Amygdala (tissue), 56 donors: Measurements from ENCODE around the gene DRD4.
"Not testable (repeated sequence)": the region's sequence is repeated elsewhere in the genome, so short reads cannot be mapped to it uniquely, and the experiment has no call there.

Source experiments
- DNase-seq, 56 donors: peaks; one replicate each; lab custom pipeline; 2025; lab: John Stamatoyannopoulos, UW

DRD4 gene

GRCh38 chr11:640021-640706 lies 3.1 kb downstream of the DRD4 start:
- no peak for DNase-seq

DNA sequence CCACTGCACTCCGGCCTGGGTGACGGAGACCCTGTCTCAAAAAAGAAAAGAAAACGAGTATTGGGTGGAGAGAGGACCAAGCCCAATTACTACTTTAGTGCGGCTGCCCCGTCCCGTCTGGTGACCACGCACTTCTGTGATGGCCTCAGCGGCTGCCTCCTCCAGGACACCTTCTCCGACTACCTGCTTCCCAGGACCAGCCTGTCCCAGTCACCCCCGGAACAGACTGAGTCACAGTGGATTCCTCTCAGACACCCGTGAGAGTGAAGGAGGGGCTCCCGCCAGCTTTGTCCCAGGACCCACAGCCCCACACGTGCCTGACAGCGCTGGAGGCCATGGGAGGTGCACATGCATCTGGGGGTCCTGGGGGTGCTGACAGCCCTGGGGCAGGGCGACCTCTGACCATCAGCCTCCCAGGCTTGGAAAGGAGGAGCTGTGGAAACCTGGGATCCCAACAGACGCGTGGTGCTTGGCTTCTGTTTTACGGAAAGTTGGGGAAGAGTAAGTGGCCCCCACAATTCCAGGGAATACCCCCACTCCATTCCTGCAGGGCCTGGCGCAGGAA lies 4.8 kb downstream of the DRD4 start:
- DNase-seq = no peak

DNA sequence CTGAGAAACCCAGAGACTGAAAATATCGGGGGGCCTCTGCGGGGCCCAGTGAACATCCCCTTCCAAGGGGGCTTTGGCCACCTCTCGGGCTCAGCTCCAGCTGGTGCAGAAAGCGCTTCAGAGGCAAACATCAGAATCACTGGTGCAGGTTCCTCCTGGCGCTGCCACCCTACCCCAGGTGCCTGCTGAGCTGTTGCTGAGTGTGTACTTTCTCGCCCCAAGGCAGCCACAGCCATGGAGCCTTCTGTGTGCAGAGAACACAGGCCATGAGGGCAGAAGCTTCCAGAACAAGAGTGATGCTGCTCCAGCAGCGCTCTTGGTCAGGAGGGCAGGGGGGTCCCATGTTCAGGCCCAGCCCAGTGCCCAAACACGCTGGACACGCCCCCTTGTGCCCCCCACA lies 6.3 kb downstream of the DRD4 start:
- no peak for DNase-seq

- no peak for DNase-seq
Observed at GRCh38 chr11:643849-644738, 7.0 kb downstream of the DRD4 start.

DNA sequence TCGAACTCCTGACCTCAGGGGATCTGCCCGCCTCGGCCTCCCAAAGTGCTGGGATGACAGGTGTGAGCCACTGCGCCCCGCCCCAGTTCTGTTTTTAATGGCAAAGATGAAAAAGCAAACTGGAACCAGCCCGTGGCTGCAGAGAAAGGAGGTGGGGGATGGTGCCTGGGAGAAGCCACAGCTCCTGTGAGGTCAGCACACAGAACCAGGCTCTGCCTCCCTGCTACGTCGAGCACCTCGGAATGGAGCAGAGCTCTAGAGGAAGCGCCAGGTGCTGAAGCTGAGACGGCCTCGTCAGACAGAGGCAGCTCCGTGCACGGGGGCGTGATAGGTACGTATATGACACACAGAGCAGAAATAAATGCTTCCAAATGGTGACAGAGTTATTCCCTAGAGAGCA lies 8.5 kb downstream of the DRD4 start:
- no peak for DNase-seq

DNA sequence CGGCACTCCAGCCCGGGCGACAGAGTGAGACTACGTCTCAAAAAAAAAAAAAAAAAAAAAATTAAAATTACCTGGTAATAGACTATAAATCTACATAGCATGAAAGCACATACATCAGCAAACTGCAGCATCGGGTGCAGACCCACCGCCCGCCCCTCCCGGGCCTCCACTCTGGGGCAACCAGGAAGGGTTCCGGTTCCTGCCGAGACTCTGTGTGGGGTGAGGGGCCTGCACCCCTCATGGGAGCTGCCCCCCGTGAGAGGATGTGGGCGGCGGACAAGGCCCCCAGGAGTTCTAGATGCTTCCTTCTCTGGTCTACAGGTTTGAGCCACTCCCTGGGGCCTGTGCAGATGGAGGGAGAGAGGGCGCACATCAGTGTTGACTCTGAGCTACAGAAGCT lies 9.1 kb downstream of the DRD4 start:
- DNase-seq = no peak

DNA sequence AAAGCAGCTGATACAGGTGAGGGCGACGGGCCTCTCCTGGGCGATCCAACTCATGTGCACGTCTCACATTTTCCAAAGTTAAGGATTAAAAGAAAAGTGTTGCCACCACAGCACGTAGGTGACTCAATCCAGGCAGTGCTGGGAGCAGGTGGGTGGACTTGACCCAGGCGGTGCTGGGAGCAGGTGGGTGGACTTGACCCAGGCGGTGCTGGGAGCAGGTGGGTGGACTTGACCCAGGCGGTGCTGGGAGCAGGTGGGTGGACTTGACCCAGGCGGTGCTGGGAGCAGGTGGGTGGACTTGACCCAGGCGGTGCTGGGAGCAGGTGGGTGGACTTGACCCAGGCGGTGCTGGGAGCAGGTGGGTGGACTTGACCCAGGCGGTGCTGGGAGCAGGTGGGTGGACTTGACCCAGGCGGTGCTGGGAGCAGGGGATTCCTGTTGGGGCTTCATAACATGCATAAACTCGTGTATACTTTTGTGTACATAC lies 10.6 kb downstream of the DRD4 start:
- DNase-seq = not testable (repeated sequence)

- no peak for DNase-seq
Observed at GRCh38 chr11:650482-650881, 13.4 kb downstream of the DRD4 start.

DNA sequence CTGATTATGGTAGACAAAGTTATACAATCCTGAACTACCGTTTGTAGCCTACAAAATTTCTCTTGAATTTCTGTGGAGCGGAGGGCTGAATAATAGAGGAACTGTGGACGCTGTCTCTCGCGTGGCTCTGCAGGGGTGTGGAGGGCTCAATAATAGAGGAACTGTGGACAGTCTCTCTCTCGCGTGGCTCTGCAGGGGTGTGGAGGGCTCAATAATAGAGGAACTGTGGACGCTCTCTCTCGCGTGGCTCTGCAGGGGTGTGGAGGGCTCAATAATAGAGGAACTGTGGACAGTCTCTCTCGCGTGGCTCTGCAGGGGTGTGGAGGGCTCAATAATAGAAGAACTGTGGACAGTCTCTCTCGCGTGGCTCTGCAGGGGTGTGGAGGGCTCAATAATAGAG lies 16.1 kb downstream of the DRD4 start:
- DNase-seq = not testable (repeated sequence)

DNA sequence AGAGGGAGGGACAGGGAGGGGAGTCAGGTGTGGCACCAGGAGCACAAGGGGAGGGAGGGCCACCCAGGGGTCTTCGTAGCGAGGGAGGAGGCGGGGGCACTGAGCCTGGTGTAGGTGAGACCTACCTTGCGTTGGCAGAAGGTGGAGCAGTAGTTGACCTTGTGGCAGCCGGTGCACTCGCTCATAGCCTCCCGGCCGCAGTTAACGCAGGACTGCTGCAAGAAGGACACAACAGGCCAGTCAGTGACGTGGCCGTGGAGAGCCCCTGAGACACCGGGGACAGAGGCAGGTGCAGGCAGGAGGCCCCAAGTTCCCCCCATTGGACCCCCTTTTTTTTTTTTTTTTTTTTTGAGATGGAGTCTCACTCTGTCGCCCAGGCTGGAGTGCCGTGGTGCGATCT lies 16.8 kb downstream of the DRD4 start:
- no peak for DNase-seq

DNA sequence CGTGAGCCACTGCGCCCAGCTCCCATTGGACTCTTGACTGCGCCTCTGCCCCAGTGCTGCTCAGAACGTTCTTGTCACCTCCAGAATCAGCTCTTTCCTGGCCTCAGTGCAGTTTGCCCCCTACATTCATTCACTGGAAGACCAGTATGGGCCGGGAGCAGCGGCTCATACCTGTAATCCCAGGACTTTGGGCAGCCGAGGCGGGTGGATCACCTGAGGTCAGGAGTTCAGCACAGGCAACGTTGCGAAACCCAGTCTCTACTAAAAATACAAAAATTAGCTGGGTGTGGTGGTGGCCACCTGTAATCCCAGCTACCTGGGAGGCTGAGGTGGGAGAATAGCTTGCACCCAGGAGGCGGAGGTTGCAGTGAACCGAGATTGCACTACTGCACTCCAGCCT lies 17.4 kb downstream of the DRD4 start:
- DNase-seq = not testable (repeated sequence)

DNA sequence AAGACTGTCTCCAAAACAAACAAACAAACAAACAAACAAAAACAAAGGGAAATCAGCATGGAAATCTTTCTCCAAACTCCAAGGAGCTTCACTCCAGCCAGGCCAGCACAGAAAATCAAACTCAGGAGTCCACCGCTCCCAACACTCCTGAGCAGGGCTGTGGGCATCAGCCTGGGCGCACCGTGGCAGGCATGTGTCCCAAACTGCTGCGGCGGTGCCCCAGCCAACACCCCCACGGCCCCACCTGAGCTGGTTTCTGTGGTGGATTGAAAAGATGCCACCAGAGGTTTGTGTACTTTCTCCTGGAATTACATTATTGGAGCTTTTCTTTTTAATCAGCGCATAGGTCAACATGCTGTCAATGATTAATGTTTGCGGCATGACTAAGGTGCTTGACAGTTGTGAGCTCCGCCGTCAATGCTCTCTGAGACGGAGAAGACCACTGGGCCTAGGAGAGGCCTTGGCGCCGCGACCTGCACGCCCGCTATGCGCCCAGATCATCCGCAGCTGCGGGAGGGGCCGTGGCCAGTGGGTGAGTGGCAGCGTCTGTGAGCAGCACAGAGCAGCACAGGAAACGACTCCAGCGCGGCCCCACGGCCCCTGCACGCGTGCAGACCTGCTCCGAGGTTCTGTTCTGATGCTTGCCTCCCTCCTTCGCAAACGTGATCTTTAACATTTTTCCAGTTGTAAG lies 18.1 kb downstream of the DRD4 start:
- DNase-seq = no peak

DNA sequence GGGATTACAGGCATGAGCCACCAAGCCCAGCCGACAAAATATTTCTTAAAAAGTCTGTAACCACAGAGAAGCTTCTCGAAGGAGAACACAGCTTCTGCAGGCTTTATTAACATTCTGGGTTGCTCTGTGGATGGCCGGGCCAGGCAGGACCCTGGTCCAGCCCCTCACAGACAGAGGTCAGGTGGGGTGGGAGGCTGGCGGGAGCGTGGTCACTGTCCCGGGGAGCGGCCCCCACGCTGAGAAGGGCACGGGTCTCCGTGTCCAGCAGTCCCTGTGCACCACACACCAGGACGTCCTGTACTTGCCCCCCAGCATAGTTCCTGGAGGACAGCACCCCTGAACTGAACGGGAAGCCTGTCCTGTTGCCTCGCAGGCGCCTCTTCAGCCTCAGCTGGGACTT lies 19.4 kb downstream of the DRD4 start:
- DNase-seq = no peak

GRCh38 chr11:656866-657265 lies 19.8 kb downstream of the DRD4 start:
- DNase-seq = no peak

DNA sequence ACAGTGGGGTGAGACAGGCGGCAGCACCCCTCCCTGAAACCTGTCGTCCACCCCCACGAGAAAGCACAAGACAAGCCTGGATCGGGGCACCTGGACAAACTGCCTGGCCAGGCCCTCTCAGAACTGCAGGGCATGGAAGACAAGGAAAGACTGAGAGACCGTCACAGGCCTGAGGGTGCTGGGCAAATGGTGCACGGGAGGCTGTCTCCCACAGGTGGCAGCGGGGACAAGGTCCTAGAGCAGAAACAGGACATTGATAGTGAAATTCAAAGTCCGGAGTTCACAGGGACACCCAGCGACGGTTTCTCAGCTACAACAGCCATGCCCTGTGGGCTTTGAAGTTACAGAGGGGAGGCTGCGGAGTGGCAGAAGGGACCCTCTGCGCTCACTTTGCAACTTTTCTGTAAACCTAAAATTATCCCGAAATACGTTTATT lies 20.6 kb downstream of the DRD4 start:
- DNase-seq = no peak

DNA sequence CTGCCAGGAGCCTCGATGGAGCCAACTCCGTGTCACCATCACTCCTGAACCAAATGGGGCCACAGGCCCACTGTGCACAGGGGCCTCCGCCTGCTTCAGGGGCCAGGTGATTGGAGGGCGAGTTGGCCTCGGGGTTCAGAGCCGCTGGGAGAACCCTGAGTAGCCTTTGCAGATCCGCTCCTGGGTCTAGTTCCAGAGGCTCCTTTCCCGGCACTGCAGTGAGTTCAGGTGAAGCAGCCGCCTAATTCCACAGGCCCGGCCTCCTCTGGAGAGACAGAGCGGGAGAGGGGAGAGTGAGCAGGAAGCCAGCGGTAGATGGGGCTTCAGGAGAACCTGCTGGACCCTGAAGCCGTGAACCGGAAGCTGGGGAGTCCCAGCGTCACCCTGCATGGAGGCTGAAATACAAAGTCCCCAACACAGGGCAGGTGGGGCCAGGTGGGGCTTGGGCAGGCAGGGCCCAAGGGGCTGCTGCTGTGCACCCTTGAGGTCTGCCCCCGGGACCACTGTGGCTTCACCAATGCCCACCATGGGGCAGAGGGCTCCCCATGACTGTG lies 22.5 kb downstream of the DRD4 start:
- no peak for DNase-seq

DNA sequence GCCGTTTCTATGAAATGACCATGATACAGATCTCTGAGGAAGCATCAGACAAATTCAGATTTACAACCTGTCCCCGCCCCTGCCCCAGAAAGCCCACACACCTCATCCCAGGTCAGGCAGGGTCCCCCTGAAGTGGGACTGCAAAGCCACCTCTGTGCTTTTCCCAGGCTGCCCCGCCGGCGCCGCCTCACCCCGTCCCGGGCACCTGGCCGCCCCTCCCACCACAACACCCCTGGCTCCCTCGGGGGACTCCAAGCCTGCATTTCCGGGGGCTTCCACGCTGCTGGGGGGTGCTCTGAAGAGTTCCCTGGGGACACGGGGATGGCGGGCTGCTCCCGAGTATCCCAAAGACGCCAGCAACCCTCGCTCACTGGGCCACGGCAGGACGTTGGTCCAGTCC lies 23.2 kb downstream of the DRD4 start:
- no peak for DNase-seq

- DNase-seq = no peak
Observed at GRCh38 chr11:660681-661444, 23.8 kb downstream of the DRD4 start.

DNA sequence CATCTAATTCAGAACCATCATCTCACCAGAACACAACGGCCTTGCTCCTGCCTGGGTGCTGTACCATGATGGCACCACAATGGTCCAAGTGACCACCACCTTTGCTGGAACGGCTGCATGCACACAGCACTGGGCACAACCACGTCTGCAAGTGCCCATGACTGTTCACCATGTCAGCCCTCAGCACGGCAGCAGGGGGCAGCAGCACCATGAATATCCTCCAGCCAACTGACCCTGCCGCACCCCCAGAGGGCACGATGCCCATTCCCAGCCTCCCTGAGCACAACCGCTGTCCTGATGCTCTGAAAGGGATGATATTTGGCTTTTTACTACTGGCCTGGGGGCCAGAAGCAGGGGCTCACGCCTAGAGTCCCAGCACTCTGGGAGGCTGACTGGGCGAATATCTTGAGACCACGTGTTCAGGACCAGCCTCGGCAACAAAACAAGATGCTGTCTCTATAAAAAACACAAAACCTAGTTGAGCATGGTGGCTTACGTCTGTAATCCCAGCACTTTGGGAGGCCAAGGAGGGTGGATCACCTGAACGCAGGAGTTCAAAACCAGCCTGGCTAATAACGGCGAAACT lies 25.7 kb downstream of the DRD4 start:
- DNase-seq = peak in 39 of 56 donors; percentile 8 to 78 (median 44)
